Measurements from ENCODE around the gene HSCB.
A peak's percentile ranks its signal among the peaks of the same experiment; 100 is the strongest.
"Not testable (repeated sequence)": the region's sequence is repeated elsewhere in the genome, so short reads cannot be mapped to it uniquely, and the experiment has no call there.

Gene HSCB

GRCh38 chr22:28741200-28741784, 547 bp upstream of the HSCB start:
- DNase-seq, result no peak

- no peak for DNase-seq
Measured at GRCh38 chr22:28742562-28742962, 723 bp downstream of the HSCB start.

DNA sequence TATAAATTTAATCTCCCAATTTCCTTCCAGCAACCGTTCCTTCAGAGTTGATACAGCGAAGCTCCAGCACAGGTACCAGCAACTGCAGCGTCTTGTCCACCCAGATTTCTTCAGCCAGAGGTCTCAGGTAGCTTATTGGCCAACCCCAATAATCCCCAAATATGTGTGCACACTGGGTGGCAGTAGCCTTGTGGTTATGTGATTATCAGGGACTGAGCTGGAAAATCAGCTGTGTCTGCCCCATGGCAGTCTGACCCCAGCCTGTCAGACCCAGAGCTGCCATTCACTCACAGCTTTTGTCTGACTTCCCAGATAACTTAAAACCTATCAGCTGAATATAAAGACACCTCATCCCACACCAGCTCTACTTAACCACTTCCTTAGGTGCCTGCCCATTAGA, 2.0 kb downstream of the HSCB start:
- DNase-seq, result no peak

GRCh38 chr22:28750471-28750881, 8.6 kb downstream of the HSCB start:
- DNase-seq, result no peak

DNA sequence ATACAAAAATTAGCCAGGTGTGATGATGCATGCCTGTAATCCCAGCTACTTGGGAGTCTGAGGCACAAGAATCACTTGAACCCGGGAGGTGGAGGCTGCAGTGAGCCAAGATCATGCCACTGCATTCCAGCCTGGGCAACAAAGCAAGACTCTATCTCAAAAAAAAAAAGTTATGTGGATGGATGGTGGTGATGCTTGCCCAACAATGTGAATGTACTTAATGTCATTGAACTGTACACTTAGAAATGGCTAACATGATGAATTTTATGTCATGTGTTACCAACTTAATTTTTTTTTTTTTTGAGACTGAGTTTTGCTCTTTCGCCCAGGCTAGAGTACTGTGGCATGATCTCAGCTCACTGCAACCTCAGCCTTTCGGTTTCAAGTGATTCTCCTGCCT, 12.7 kb downstream of the HSCB start:
- not testable (repeated sequence) for DNase-seq

GRCh38 chr22:28759861-28760560, 18.2 kb downstream of the HSCB start:
- peak; percentile 41 for DNase-seq

GRCh38 chr22:28761449-28761755, 19.6 kb downstream of the HSCB start:
- no peak for DNase-seq

- DNase-seq, result not testable (repeated sequence)
Measured at GRCh38 chr22:28762000-28762399, 20.2 kb downstream of the HSCB start.

DNA sequence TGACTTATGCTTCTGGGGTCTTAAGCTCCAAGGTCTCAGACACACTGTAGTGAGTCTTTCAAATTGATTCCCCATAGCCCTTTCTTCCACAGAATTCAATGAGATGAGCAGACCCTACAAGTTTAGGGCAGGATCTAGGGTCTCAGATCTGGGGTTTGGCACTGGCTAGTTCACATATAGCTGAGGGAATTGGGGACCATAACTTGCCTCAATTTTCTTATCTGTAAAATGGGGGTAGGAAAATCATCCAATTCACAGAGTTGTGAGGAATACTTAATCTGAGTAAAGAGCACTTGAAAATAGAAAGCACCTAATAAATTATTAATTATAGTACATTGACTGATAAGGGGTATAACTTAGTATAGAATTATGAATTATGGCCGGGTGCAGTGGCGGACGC, 24.8 kb downstream of the HSCB start:
- DNase-seq, result no peak

DNA sequence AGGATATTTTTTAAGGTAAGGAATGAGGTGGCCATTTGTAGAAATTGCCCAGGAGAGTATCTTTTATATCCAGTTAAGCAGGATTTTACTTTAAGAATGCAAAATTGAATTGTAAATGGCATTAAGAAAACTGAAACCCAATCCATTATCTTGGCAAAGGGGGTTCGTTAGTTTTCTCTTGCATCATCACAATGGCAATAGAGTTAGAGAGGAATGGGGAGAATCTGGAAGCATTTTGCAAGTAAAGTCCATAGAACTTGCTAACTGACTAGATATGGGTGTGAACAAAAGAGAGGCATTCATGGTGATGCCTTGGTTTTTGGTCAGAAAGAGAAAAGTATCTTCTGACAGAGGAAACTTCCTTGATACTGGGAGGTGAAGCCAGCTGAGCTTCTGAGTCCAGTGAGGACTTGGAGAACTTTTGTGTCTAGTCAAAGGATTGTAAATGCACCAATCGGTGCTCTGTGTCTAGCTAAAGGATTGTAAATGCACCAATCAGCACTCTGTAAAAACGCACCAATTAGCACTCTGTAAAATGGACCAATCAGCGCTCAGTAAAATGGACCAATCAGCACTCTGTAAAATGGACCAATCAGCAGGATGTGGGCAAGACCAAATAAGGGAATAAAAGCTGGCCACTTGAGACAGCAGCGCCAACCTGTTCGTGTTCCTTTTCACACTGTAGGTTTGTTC, 27.0 kb downstream of the HSCB start:
- DNase-seq, result no peak

GRCh38 chr22:28769394-28770085, 27.7 kb downstream of the HSCB start:
- no peak for DNase-seq

GRCh38 chr22:28771195-28771791, 29.5 kb downstream of the HSCB start:
- peak; percentile 95 for DNase-seq

- DNase-seq, result peak; percentile 89
Measured at GRCh38 chr22:28772633-28773460, 31.0 kb downstream of the HSCB start, which contains the start of gene CCDC117. CCDC117 (plus strand) TSS chr22:28772695; CDS start chr22:28772850, 155 bp downstream.

DNA sequence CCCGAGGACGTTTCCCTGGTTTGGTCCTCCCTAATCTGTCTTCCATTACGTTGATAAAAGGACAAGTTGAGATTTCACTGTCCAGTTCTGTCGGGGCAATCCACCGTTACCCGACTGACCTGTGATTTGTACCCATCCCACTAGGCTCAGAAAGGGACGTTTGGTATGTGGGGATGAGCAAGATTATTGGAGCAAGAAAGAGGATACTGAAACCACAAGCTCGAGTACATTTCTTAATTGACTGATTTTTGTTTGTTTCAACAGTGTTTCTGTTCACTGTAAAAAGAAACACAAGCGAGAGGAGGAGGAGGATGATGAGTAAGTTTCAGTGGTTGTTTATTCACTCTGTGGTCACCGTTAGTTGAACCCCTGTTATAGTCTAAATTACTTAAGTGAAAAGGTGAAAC, 31.6 kb downstream of the HSCB start:
- no peak for DNase-seq

- no peak for DNase-seq
Measured at GRCh38 chr22:28774378-28774777, 32.5 kb downstream of the HSCB start.

DNA sequence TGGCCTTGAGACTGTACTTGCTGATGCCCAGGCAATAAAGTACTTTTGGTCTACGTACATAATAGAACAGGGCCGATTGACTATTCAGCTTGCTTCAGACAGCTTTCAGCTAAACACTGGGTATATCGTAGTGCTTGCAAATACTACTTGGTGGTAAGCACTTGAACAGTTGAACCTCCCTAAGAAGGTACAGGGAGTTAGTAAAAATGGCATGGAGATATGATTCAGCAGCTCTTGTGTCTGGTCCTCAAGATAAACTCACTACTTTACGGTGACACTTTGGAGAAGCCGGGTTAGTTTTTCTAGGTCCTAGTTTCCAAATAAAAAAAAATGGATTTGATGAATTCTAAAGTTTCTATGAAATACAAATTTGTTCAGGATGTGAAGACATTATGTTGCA, 38.0 kb downstream of the HSCB start:
- no peak for DNase-seq

DNA sequence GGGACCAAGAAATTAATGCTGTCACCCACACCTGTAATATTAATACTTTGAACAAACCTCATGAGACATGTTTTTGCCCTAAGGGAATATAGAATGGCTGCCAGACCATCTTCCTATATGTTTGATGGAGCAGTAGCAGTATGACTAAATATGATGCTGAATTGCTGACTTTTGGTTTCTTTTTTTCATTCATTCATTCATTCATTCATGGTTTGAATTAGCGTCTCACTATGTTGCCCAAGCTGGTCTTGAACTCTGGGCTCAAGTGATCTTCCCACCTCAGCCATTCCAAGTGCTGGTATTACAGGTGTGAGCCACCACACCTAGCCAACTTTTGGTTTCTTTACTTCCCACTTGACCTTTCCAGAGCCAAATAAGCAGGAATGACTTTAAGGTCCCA, 38.5 kb downstream of the HSCB start:
- no peak for DNase-seq

GRCh38 chr22:28783786-28784671, 42.2 kb downstream of the HSCB start:
- DNase-seq, result no peak

DNA sequence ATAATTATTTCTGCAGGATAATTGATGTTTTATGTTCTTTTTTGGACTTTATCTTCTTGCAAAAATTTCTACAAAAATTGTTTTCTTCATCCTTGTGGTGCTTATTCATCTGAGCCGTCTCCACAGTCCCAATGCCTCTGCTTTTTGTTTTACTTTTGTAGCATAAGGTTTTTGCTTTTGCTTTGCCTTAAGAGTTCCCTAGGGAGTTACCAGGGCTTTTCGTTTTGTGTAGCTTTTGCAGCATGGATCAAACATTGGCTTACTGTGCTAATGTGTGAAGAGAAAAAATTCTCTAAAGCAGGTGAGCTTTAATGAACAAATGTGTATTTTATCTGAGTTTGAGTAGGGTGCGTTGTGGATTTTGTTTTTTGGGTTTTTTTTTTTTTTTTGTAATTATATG, 46.8 kb downstream of the HSCB start:
- DNase-seq, result no peak

DNA sequence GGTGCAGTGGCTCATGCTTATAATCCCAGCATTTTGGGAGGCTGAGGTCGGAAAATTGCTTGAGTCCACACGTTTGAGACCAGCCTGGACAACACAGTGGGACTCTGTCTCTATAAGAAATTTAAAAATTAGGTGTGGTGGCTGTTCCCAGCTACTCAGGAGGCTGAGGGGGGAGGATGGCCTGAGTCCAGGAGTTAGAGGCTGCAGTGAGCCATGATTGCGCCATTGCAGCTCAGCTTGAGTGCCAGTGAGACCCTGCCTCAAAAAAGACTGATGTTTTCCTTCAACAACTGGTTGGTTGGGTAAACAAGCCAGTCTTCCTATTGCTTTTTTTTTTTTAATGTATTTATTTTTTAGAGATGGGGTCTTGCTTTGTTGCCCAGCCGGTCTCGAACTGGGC, 49.3 kb downstream of the HSCB start:
- no peak for DNase-seq

- DNase-seq, result no peak
Measured at GRCh38 chr22:28791841-28792490, 50.1 kb downstream of the HSCB start.
